ENCODE results near the gene GPC6. TPM values are rescaled to one million over a fixed set of nuclear protein-coding genes. Genes with fewer than 3 reads are reported as not detected.
"Not testable (repeated sequence)": the region's sequence is repeated elsewhere in the genome, so short reads cannot be mapped to it uniquely, and the experiment has no call there.

Gene GPC6
- total RNA-seq, 1 experiment from 2014 or later: 16.7 TPM

DNA sequence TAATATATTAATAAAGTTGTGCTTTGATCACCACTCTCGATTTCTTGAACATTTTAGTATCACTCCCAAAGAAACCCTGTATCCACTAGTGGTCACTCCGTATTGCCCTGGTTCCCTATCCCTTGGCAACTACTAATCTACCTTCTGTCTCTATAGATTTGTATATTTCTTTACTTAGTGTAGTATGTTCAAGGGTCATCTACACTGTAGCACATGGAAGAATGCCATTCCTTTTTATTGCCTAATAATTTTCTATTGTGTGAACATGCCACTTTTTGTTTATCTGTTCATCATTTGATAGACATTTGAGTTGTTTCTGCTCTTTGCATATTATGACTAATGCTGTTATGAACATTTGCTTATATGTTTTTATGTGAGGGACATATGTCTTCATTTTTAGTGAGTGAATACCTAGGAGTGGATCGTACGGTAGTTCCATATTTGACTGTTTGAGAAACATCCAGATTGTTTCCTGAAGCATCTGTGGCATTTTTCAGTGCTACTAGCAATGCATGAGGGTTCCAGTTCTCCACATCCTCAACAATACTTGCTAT, 254.0 kb downstream of the GPC6 start:
- no peak for DNase-seq (ENCODE audit: extremely low read depth, low read depth)

DNA sequence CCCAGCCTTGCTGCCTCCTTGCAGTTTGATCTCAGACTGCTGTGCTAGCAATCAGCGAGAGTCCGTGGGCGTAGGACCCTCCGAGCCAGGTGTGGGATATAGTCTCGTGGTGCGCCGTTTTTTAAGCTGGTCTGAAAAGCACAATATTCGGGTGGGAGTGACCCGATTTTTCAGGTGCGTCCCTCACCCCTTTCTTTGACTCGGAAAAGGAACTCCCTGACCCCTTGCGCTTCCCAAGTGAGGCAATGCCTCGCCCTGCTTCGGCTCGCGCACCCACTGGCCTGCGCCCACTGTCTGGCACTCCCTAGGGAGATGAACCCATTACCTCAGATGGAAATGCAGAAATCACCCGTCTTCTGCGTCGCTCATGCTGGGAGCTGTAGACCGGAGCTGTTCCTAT, 269.5 kb downstream of the GPC6 start:
- not testable (repeated sequence) for DNase-seq (ENCODE audit: extremely low read depth, low read depth)

DNA sequence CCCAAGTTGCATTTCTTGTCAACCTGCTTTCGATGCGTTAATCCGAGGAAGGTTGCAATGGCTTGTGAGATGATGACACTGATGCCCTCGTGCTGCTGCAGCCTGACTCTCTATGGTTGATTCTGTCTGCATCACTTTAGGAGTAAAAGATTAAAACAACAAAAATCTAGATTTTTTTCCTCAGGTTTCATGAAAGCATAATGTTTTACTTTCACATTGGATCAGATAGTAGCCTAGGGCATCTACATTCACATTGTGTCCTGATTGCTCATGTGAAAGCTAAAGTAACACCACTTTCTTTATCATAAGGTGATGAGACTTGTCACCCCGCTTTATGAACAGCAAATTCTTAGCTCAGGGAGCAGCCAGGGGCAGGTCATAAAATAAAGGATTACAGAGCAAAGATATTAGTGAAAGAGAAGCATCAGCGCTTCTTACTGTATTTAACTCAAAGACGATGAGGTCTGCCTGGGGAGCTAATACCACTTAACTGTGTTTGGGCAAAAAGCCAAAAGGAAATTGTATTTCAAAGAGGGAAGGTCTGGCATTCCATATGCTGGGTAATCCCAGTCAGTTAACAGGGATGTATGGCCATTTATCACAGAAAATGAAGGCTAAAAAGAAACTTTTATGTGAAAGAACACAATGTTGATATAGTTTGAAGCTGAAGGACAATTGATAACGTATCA, 270.5 kb downstream of the GPC6 start:
- DNase-seq (ENCODE audit: extremely low read depth, low read depth): no peak

DNA sequence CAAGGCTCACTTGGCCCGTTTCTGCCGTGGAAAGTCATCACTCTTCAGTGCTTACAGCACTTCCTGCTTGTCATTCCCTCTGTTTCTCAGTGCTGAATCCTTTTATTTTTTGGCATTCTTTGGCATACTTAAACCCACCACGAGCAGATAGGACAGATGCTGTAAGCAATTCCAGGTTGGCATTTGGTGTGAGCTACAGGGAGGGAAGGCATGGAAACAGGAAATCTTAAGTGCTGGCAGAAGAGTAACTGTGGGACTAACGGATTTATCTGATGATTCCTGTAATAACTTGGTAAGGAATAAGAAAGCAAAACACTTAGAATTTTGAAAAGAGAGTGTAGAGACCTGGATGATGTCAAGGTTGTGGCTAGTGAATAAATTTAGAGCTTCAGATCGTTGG, 273.4 kb downstream of the GPC6 start:
- DNase-seq (ENCODE audit: extremely low read depth, low read depth): no peak

- DNase-seq (ENCODE audit: extremely low read depth, low read depth): no peak
Observed at GRCh38 chr13:93502071-93502470, 275.5 kb downstream of the GPC6 start.

- DNase-seq (ENCODE audit: extremely low read depth, low read depth): no peak
Observed at GRCh38 chr13:93502987-93503615, 276.5 kb downstream of the GPC6 start.

GRCh38 chr13:93505104-93505952, 278.7 kb downstream of the GPC6 start:
- DNase-seq (ENCODE audit: extremely low read depth, low read depth): no peak

DNA sequence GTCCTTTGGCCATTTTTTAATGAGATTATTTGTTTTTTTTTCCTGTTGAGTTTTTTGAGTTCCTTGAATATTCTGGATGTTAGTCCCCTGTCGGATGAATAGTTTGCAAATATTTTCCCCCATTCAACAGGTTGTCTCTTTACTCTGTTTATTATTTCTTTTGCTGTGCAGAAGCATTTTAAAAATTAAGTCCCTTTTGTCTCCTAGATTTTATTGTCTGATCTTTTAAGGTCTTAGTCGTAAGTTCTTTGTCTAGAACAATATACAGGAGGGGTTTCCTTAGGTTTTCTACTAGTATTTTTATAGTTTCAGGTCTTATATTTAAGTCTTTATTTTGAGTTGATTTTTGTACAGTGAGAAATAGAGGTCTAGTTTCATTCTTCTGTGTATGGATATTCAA, 284.4 kb downstream of the GPC6 start:
- no peak for DNase-seq (ENCODE audit: extremely low read depth, low read depth)

DNA sequence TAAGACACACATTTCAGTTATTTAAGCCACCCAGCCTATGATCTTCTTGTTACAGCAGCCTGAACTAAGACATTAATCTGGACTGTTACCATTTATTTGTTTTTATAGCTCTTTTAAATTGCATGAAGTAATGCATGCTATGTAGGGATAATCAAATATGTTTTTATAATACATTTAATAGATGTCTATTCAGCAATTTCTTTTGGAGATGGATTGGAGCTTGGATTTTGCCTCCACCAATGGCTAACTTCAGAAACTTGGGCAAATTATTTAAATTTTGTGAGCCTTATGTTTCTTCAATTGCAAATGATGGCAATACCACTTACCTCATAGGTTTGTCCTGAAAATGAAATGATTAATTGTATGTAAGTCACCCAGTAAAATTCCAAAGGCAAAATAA, 288.7 kb downstream of the GPC6 start:
- DNase-seq (ENCODE audit: extremely low read depth, low read depth): no peak

- no peak for DNase-seq (ENCODE audit: extremely low read depth, low read depth)
Observed at GRCh38 chr13:93517658-93518057, 291.1 kb downstream of the GPC6 start.

GRCh38 chr13:93521307-93521706, 294.7 kb downstream of the GPC6 start:
- no peak for DNase-seq (ENCODE audit: extremely low read depth, low read depth)

DNA sequence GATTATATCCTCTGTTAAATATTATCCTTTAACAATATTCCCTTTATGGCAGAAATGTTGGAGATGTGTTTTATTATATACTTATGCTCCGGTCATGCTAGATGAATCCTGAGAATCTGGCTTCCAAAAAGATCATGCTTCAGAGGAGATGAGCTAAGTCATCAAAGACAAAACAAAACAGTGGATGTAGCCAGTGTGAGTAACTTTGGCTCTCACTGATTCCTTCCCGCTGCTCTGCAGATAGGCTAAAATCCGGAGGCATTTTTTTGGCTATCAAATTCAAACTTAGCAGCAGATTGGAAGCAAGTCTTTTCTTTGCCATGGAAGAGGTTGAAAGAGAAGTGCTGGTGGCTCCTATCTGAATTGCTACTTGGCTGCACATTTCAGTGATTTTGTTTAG, 295.9 kb downstream of the GPC6 start:
- no peak for DNase-seq (ENCODE audit: extremely low read depth, low read depth)

GRCh38 chr13:93525087-93525486, 298.5 kb downstream of the GPC6 start:
- DNase-seq (ENCODE audit: extremely low read depth, low read depth): no peak

- DNase-seq (ENCODE audit: extremely low read depth, low read depth): no peak
Observed at GRCh38 chr13:93527748-93528297, 301.2 kb downstream of the GPC6 start.

- no peak for DNase-seq (ENCODE audit: extremely low read depth, low read depth)
Observed at GRCh38 chr13:93529961-93530360, 303.4 kb downstream of the GPC6 start.

DNA sequence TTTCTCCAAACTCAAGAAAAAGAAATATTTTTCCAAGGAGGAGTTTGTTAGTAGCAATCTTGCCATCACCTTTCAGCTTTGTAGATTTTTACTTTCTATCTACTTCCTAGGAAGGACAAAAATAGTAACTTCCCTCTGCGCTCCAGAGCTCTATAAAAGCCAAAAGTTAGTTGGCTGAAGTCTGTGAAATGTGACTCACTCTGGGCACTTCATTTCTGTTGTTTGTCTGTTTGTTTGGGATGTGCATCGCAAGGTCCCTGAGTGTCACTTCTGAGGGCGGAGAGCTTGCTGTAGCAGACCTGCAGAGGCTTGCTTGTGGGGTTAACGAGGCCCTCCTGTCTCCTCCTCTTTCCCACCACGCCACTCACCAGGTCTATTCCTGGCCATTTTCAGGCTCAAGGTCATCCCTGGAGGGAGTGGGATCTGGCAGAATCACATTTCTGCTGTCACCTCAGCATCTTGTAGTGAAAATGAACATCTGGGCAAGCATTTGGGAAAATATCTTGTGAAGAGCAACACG, 307.6 kb downstream of the GPC6 start:
- no peak for DNase-seq (ENCODE audit: extremely low read depth, low read depth)

GRCh38 chr13:93535251-93535650, 308.6 kb downstream of the GPC6 start:
- DNase-seq (ENCODE audit: extremely low read depth, low read depth): no peak

DNA sequence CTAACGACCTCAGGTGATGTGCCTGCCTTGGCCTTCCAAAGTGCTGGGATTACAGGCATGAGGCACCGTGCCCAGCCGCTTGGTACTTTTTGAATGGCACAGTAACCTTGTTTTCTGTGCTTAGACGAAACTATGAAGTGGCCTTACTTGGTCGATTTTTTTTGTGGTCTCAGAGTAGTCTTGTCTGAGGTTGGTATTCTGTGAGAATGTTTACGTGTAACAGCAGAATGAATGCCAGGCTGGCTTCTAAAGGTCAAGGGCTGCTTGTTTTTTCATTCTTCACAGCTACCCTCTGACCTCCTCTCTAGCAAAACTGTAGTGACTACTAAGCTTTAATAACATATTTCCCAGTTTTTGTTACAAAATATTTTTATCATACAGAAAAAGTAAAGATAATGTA, 313.3 kb downstream of the GPC6 start:
- DNase-seq (ENCODE audit: extremely low read depth, low read depth): no peak

GRCh38 chr13:93547886-93548285, 321.3 kb downstream of the GPC6 start:
- no peak for DNase-seq (ENCODE audit: extremely low read depth, low read depth)

DNA sequence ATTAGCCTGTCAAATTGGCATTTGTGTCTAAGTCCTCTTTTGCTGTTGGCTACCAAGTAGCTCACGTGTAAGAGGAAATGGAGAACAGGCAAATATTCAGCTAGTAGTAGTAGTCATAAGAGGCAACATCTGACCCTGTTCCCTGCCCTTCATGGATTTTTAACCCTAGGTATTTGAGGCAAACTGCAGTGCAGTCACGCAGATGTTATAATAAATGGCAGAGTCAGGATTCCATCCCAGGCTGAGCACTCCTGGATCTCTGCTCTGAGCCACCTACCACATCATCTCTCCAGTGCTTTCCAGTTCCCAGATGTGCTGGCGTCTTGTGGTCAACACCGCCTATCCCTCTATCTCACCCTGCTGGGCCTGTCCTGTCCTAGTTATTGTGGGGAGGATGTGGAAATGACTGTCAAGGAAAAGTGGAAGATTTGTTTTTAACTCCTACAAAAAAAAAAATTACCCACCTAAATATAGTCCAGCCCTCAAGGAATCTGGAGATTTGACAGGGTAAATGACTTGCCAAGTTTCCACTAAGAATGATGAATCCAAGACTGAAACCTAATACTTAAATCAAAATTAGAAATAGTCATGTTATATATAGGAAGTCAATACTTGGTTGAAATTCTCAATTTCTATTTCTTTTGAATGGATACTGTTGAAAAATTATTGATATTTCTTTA, 322.9 kb downstream of the GPC6 start:
- DNase-seq (ENCODE audit: extremely low read depth, low read depth): no peak

All from NCI-H460 (cell line).